Smooth muscle cell of the brain vasculature (primary cell): Measurements from ENCODE around the gene SOX30.

Experiments
- DNase-seq: peaks from one replicate; pipeline ENCODE4 v3.0.0-alpha.2; 2012; ENCODE audit warnings: low read depth, low spot score

The SOX30 gene

GRCh38 chr5:157659868-157660660 lies 7.8 kb upstream of the SOX30 start:
- DNase-seq, result no peak

GRCh38 chr5:157658893-157659292 lies 6.7 kb upstream of the SOX30 start:
- no peak for DNase-seq

- DNase-seq, result no peak
These were observed 5.3 kb upstream of the SOX30 start for GRCh38 chr5:157657516-157657915.

DNA sequence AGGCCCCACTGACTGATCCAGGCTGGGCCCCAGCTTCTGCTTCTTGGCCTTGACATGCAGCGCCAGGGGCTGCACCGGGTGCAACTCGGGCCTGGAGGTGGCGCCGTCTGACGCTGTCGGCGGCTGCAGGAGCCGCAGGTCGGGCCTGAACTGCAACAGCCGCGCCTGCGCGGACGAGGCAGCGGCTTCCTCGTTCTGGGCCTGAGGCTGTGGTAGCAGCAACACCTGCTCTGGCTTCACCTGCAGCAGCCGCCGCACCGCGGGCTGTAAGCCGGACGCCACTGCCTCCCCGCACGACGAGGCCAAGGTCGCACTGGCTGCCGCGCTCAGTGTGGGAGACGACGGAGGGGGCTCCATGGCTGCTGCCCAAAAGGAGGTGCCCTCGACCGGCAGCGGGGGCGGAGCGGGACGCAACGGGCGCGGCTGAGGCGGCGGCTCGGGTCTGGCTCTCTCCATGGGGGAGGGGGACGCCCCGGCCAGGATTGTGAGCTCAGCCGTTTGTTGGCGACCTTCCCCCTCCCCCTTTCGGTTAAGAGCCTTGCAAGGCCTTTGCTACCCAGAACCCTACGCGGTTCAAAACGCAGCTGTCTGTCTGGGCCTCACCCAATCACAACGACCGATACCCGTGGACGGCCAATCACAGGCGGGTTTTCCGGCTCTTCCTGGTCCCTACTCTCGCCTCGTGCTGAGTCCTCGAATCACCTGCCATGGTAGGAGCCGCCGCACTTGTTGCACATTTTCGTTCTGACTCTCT lies 438 bp downstream of the SOX30 start:
- DNase-seq, result no peak

GRCh38 chr5:157650991-157651611 lies 1.1 kb downstream of the SOX30 start:
- DNase-seq, result no peak

- no peak for DNase-seq
These were observed 3.1 kb downstream of the SOX30 start for GRCh38 chr5:157649101-157649500.

GRCh38 chr5:157648275-157648990 lies 3.8 kb downstream of the SOX30 start:
- no peak for DNase-seq

GRCh38 chr5:157640406-157641066 lies 11.7 kb downstream of the SOX30 start:
- no peak for DNase-seq

DNA sequence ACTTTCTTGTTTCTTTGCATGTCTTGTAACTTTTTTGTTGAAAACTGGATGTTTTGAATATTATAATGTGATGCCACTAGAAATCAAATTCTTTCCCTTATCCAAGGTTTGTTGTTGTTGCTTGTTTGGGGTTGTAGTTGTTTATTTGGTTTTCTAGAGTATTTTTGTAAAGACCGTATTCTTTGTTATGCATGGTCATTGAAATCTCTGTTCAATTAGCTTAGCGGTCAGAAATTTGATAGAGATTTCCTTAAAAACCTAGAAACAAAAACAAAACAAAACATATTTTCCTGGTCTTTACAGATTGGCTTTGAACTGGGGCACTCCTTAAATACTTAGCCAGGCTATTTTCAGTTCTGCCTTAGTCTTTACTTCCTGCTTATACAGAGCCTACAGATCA lies 21.9 kb downstream of the SOX30 start:
- no peak for DNase-seq

DNA sequence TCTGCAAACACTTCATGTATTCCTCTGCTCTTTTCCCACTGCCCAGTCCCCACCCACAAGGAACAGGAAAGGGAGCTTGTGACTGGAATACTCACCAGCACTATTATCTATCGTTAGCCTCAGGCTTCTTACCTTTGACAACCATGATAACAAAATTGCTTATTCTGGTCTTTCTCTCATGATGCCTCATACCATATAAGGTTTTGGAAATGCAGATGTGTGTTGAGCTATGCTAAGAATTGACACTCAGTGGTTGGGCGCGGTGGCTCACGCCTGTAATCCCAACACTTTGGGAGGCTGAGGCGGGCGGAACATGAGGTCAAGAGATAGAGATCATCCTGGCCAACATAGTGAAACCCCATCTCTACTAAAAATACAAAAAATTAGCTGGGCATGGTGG lies 25.4 kb downstream of the SOX30 start:
- DNase-seq, result no peak

- no peak for DNase-seq
These were observed 28.1 kb downstream of the SOX30 start for GRCh38 chr5:157624144-157624543.

GRCh38 chr5:157620776-157621175 lies 31.5 kb downstream of the SOX30 start:
- no peak for DNase-seq

- no peak for DNase-seq
These were observed 34.0 kb downstream of the SOX30 start for GRCh38 chr5:157618191-157618765.

GRCh38 chr5:157616785-157617184 lies 35.5 kb downstream of the SOX30 start:
- DNase-seq, result no peak

GRCh38 chr5:157613385-157614245 lies 38.6 kb downstream of the SOX30 start:
- DNase-seq, result no peak

- no peak for DNase-seq
These were observed 39.7 kb downstream of the SOX30 start for GRCh38 chr5:157612581-157612980.

DNA sequence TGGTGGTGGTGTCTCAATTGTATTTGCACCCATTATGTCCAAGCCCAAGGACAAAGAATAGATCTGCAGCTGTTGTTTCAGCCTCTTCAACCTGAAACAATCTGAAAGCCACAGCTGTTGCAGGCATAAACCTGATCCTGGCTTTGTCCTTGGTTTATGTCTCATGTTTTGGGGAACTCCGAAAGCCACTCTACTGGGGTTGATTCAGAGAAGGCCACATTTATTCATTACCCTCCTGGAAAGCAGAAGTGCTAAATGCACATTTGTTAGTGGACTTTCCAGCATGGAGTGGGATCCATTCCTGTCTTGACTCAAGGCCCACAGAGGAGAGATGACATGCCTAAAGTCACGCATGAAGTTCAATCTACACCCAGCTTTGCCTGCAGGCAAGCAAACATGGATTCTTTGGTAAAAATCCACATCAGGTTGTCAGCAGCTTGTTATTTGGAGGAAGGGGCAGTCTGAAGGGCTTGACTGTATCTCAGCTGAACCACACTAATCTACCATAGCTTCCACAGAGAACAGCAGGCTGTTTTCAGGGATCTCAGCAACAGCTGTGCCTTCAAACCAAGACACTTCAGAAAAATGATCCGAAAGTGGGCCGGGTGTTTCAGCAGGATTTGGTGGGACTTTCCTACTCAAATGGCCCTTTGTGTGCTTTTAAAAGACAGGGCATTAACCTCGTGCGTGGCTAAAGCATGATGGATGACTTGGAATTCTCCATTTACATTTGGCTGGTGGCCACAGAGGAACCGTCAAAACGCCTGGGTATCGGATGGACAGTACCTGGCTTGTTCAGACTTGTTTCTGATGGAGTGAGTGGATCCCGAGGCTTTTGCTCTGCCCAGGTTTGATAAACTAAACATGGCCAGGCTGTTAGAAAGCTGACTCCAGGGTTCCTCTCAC lies 40.4 kb downstream of the SOX30 start:
- DNase-seq, result no peak

- no peak for DNase-seq
These were observed 41.2 kb downstream of the SOX30 start for GRCh38 chr5:157610990-157611389.

GRCh38 chr5:157608972-157609565 lies 43.2 kb downstream of the SOX30 start:
- DNase-seq, result no peak
